CD14-positive monocyte (primary cell): ENCODE data around the gene CDH13. TPM values are rescaled to one million over a fixed set of nuclear protein-coding genes. Genes with fewer than 3 reads are reported as not detected.

Experiments
- DNase-seq, 3 donors: peaks; one replicate each; pipeline ENCODE4 v3.0.0-alpha.2; 2011 to 2022
- H2AFZ ChIP-seq: 2 replicates; pipeline ENCODE4 v1.6.0; 2012; ENCODE audit warnings: mild to moderate bottlenecking, low read depth, low read length, inconsistent platforms; ENCODE audit not compliant: insufficient read depth, poor library complexity, severe bottlenecking
- H3K27ac ChIP-seq, 2 donors: 1 replicate in 1 of 2; 2 replicates in 1 of 2; pipeline ENCODE4 v1.5.1; 2012 to 2013; ENCODE audit warnings: low read length in 2 of 2, control low read depth in 1 of 2, inconsistent platforms in 1 of 2, low read depth in 1 of 2, mild to moderate bottlenecking in 1 of 2
- H3K27me3 ChIP-seq, 2 donors: one replicate each; pipeline versions ENCODE4 v1.6.0 to v1.6.1; 2011 to 2013; ENCODE audit warnings: low read length in 2 of 2; ENCODE audit not compliant: control insufficient read depth in 2 of 2, insufficient read depth in 2 of 2
- H3K36me3 ChIP-seq, 2 donors: replicated peaks in 1 of 2; 1 replicate in 1 of 2; 2 replicates in 1 of 2; pipeline versions ENCODE4 v1.5.1 to v1.6.1; 2012 to 2013; ENCODE audit warnings: low read length in 2 of 2, control low read depth in 1 of 2, inconsistent platforms in 1 of 2, mild to moderate bottlenecking in 1 of 2; ENCODE audit not compliant: insufficient read depth in 2 of 2, control insufficient read depth in 1 of 2
- H3K4me1 ChIP-seq, 2 donors: 1 replicate in 1 of 2; 2 replicates in 1 of 2; pipeline versions ENCODE4 v1.5.1 to v1.6.1; 2012 to 2013; ENCODE audit warnings: low read length in 2 of 2, control low read depth in 1 of 2, inconsistent platforms in 1 of 2, mild to moderate bottlenecking in 1 of 2, moderate library complexity in 1 of 2; ENCODE audit not compliant: insufficient read depth in 2 of 2, control insufficient read depth in 1 of 2
- H3K4me2 ChIP-seq: replicated peaks from 2 replicates; pipeline ENCODE3; 2012; ENCODE audit warnings: low read length, moderate library complexity, mild to moderate bottlenecking; ENCODE audit not compliant: poor library complexity, severe bottlenecking; ENCODE audit errors: extremely low read depth
- H3K4me3 ChIP-seq, 3 experiments: fragments of 200-600 bp in 1 of 3; sonication (generic) in 1 of 3; replicated peaks in 1 of 3; 1 replicate in 2 of 3; 2 replicates in 1 of 3; pipeline ENCODE4 v1.5.1; 2011 to 2013; ENCODE audit warnings: low read length in 3 of 3, mild to moderate bottlenecking in 3 of 3, control low read depth in 2 of 3, low read depth in 2 of 3, inconsistent platforms in 1 of 3, moderate library complexity in 1 of 3
- H3K79me2 ChIP-seq: 2 replicates; pipeline ENCODE4 v1.6.0; 2012; ENCODE audit warnings: mild to moderate bottlenecking, control low read depth, inconsistent platforms, low read length, moderate library complexity; ENCODE audit not compliant: insufficient read depth
- H3K9ac ChIP-seq: 2 replicates; pipeline ENCODE4 v1.6.0; 2017; ENCODE audit warnings: low read length, mild to moderate bottlenecking; ENCODE audit not compliant: insufficient read depth, poor library complexity, severe bottlenecking
- H3K9me3 ChIP-seq, 2 donors: replicated peaks in 1 of 2; 1 replicate in 1 of 2; 2 replicates in 1 of 2; pipeline versions ENCODE4 v1.5.1 to v1.6.1; 2012 to 2013; ENCODE audit warnings: low read length in 2 of 2, control low read depth in 1 of 2; ENCODE audit not compliant: control insufficient read depth in 1 of 2, insufficient read depth in 1 of 2
- H4K20me1 ChIP-seq: 2 replicates; pipeline ENCODE4 v1.6.0; 2012; ENCODE audit warnings: mild to moderate bottlenecking, low read length, control low read depth, moderate library complexity; ENCODE audit not compliant: insufficient read depth
- H3K27ac Mint-ChIP-seq, 7 donors: one replicate each; pipeline ENCODE4 v1.8.0; 2020; ENCODE audit warnings: mild to moderate bottlenecking in 7 of 7, mixed read lengths in 7 of 7, moderate library complexity in 6 of 7, inconsistent platforms in 2 of 7
- H3K27me3 Mint-ChIP-seq, 3 donors: one replicate each; pipeline ENCODE4 v1.8.0; 2021 to 2022; ENCODE audit warnings: low read depth in 3 of 3, mild to moderate bottlenecking in 3 of 3, mixed read lengths in 3 of 3, moderate library complexity in 3 of 3, inconsistent platforms in 1 of 3
- H3K36me3 Mint-ChIP-seq, 2 donors: one replicate each; pipeline ENCODE4 v1.8.0; 2020; ENCODE audit warnings: mixed read lengths in 2 of 2, inconsistent platforms in 1 of 2, mild to moderate bottlenecking in 1 of 2
- H3K4me1 Mint-ChIP-seq: one replicate; pipeline ENCODE4 v1.8.0; 2020; ENCODE audit warnings: mild to moderate bottlenecking, mixed read lengths
- H3K4me3 Mint-ChIP-seq, 2 donors: one replicate each; pipeline ENCODE4 v1.8.0; 2020; ENCODE audit warnings: mild to moderate bottlenecking in 2 of 2, mixed read lengths in 2 of 2, moderate library complexity in 1 of 2
- H3K9me3 Mint-ChIP-seq, 7 donors: one replicate each; pipeline ENCODE4 v1.8.0; 2020 to 2022; ENCODE audit warnings: mixed read lengths in 7 of 7, mild to moderate bottlenecking in 6 of 7, moderate library complexity in 6 of 7, inconsistent platforms in 2 of 7
- WGBS: methylation state at CpG from one replicate; pipeline ENCODE4 v1.1.5; 2013; ENCODE audit warnings: missing lambda C conversion rate; ENCODE audit not compliant: insufficient coverage; 5-methylcytosine and 5-hydroxymethylcytosine counted together
- intact Hi-C, 2 donors: fragments of 100-400 bp; cut with micrococcal nuclease; formaldehyde crosslinking; loops; one replicate each; pipeline versions ENCODE4 v1.15.0 to v1.15.1; 2023
- polyA plus RNA-seq, 3 donors: library from polyadenylated mRNA; depleted of rRNA in 1 of 3; unstranded in 2 of 3; stranded (reverse) in 1 of 3; fragments of 300-500 nt in 2 of 3; fragments of >200 nt in 1 of 3; fragmentation: Illumina TruSeq in 2 of 3; gene quantifications; 1 replicate in 2 of 3; 2 replicates in 1 of 3; pipeline ENCODE4 v1.2.3, GENCODE V29; 2012 to 2021
- TF ChIP-seq, protein P1 (sequence below): fragments of 200-600 bp; IDR thresholded peaks from one replicate; pipeline ENCODE4 v1.8.0; 2022; ENCODE audit warnings: antibody characterized with exemption, mild to moderate bottlenecking

CDH13 gene
- polyA plus RNA-seq, 3 donors: 0.13 to 0.19 TPM; not detected in 1

DNA sequence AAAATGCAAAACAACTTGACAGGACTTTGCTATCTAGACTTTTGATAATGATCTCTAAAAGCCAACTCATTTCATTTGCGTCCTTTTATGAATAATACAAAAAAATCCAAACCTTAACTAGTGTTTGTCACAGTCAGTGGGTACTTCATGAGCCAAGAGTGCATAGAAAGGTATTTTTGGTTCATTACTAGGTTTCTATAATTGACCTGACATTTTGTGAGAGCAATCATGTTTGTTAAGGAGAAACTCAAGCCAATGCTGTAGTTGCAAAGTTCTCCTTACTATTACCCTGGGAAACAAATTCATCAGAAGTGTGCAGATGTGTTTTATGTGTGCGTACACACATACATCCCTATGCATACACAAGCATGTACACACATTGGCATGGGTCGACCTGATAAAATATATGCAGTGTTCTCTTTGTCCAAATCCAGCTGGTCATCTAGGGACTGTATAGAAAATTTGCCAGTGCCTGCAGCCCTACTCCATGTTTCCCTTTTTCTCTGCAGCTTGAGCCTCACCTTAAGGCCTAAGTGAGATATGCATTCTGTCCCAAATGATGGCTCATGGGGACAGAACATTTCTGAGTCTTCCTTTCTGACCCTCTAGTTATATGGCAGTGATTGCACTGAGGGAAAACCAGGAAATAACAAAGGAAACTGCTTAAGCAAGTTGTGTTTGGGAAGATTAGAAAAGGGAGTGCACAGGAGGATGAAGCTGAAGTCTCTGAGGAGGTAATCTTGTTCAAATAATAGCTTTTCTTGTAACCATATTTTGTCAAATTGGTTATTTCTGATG, 128.1 kb downstream of the CDH13 start:
- Histone ChIP-seq H3K27ac (no peak overlapping the region), H3K79me2 (no peaks in the 10 kb centered on the region), H3K4me3 (no peak overlapping the region), H3K4me1 (no peaks in the 10 kb centered on the region), H2AFZ (no peak overlapping the region), H3K9ac (no peak overlapping the region), H3K4me2 (no peak overlapping the region), H3K27me3 (peaks cover 0 to 2% of the 10 kb centered on the region in 2 donors), H3K36me3 (no peaks in the 10 kb centered on the region), H4K20me1 (no peaks in the 10 kb centered on the region), H3K9me3 (no peaks in the 10 kb centered on the region)
- Mint-ChIP-seq H3K4me1 (no peaks in the 10 kb centered on the region), H3K36me3 (no peaks in the 10 kb centered on the region), H3K27ac (no peak overlapping the region), H3K9me3 (peaks cover 0 to 6% (median 0%) of the 10 kb centered on the region in 7 donors), H3K4me3 (no peak overlapping the region), H3K27me3 (peaks cover 0 to 5% (median 4%) of the 10 kb centered on the region in 3 donors)
- DNase-seq: no peak
- WGBS: 60% methylated on average over 1 of the region's 3 CpGs
- intact Hi-C loops: no loop called here
- TF ChIP-seq, protein P1, sequence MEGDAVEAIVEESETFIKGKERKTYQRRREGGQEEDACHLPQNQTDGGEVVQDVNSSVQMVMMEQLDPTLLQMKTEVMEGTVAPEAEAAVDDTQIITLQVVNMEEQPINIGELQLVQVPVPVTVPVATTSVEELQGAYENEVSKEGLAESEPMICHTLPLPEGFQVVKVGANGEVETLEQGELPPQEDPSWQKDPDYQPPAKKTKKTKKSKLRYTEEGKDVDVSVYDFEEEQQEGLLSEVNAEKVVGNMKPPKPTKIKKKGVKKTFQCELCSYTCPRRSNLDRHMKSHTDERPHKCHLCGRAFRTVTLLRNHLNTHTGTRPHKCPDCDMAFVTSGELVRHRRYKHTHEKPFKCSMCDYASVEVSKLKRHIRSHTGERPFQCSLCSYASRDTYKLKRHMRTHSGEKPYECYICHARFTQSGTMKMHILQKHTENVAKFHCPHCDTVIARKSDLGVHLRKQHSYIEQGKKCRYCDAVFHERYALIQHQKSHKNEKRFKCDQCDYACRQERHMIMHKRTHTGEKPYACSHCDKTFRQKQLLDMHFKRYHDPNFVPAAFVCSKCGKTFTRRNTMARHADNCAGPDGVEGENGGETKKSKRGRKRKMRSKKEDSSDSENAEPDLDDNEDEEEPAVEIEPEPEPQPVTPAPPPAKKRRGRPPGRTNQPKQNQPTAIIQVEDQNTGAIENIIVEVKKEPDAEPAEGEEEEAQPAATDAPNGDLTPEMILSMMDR: no peak

DNA sequence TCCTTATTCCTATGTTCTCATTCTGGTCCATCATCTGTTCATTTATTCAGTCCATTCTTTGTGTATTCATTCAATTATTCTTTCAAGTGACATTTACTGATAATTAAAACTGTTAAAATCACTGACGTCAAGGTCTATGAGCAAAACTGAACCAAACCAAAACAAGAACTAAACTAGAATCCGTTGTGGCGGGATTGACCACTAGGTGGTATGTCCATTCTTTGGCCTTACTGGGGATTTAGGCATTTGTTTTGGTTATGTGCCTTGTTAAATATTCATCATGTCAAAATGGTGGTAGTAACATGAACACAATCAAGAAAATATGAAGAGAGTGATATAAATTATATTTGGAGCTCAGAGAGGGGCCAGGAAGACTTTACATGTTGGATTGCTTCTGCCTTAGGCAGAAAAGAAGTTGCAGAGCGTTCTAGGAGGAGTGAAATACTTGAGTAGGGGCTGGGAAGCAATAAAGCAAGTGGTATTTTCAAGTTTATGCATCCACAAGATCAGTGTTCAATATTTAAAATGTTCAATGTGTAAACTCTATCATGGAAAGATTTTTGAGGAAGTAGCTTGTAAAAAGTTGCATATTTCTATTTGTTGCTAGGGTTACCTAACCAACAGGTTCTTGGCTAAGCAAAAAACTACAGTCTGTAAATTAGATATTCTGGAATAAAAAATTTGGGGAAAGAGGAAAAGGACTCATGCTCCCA, 129.0 kb downstream of the CDH13 start:
- Mint-ChIP-seq H3K9me3 (peaks cover 0 to 6% (median 0%) of the 10 kb centered on the region in 7 donors), H3K4me3 (no peak overlapping the region), H3K27me3 (peaks cover 0 to 5% (median 3%) of the 10 kb centered on the region in 3 donors), H3K4me1 (no peaks in the 10 kb centered on the region), H3K27ac (no peak overlapping the region), H3K36me3 (no peaks in the 10 kb centered on the region)
- H2AFZ ChIP-seq: no peak overlapping the region
- no peak overlapping the region for H3K27ac ChIP-seq
- no peaks in the 10 kb centered on the region for H3K27me3 ChIP-seq
- no peaks in the 10 kb centered on the region for H3K9me3 ChIP-seq
- no peak overlapping the region for H3K9ac ChIP-seq
- H3K36me3 ChIP-seq: no peaks in the 10 kb centered on the region
- intact Hi-C loops: no loop called here
- no peaks in the 10 kb centered on the region for H4K20me1 ChIP-seq
- no peak overlapping the region for H3K4me2 ChIP-seq
- DNase-seq: no peak
- H3K4me3 ChIP-seq: no peak overlapping the region
- no peaks in the 10 kb centered on the region for H3K79me2 ChIP-seq
- H3K4me1 ChIP-seq: no peaks in the 10 kb centered on the region
- 80% methylated on average over 1 of the region's 4 CpGs for WGBS
- TF ChIP-seq, protein P1: no peak
